ENCODE results near the gene ZFPM1. TPM values are rescaled to one million over a fixed set of nuclear protein-coding genes. Genes with fewer than 3 reads are reported as not detected.

ZFPM1 gene
- total and polyA plus RNA-seq, 7 donors, result 0.43 to 2.9 (median 2.3) TPM

- H3K36me3 ChIP-seq (ENCODE audit: insufficient read depth in 1 of 2, low read depth in 1 of 2), result no peaks in the 10 kb centered on the region
- ATAC-seq, result no peak
- WGBS, 3 donors, result 69 to 76% (median 75%) methylated on average over 21 to 24 of the region's 24 CpGs
- no peak for TF ChIP-seq CTCF (IDR thresholded peaks at IDR 0.05)
- H3K4me1 ChIP-seq, result no peaks in the 10 kb centered on the region
- H3K4me3 ChIP-seq, result no peak overlapping the region
- H3K9me3 ChIP-seq, result no peaks in the 10 kb centered on the region
- no peaks in the 10 kb centered on the region for H3K27me3 ChIP-seq (ENCODE audit: insufficient read depth in 3 of 3, low read length in 2 of 3)
- intact Hi-C loops (cut with DNase I), result no loop called here
- H3K27ac ChIP-seq, result no peak overlapping the region
- no peak for DNase-seq
Observed at GRCh38 chr16:88440686-88441405, 12.2 kb upstream of the ZFPM1 start.

- no peak for TF ChIP-seq CTCF (IDR thresholded peaks at IDR 0.05)
- H3K4me3 ChIP-seq, result no peak overlapping the region
- peaks cover 0 to 6% (median 2%) of the 10 kb centered on the region in 3 donors for H3K27me3 ChIP-seq (ENCODE audit: insufficient read depth in 3 of 3, low read length in 2 of 3)
- H3K36me3 ChIP-seq (ENCODE audit: insufficient read depth in 1 of 2, low read depth in 1 of 2), result no peaks in the 10 kb centered on the region
- H3K27ac ChIP-seq, result no peak overlapping the region
- H3K4me1 ChIP-seq, result no peaks in the 10 kb centered on the region
- ATAC-seq (no peak), DNase-seq (no peak)
- WGBS, 3 donors, result 74 to 86% (median 78%) methylated on average over 14 of the region's 14 CpGs
- intact Hi-C loops (cut with DNase I), result no loop called here
- no peaks in the 10 kb centered on the region for H3K9me3 ChIP-seq
Observed at GRCh38 chr16:88441460-88441859, 11.6 kb upstream of the ZFPM1 start.

- Histone ChIP-seq H3K9me3 (no peaks in the 10 kb centered on the region), H3K27ac (no peak overlapping the region), H3K36me3 (ENCODE audit: insufficient read depth in 1 of 2, low read depth in 1 of 2) (no peaks in the 10 kb centered on the region), H3K4me1 (no peaks in the 10 kb centered on the region), H3K27me3 (ENCODE audit: insufficient read depth in 3 of 3, low read length in 2 of 3) (peaks cover 0 to 14% (median 6%) of the 10 kb centered on the region in 3 donors), H3K4me3 (no peak overlapping the region)
- DNase-seq, result no peak
- 58 to 72% (median 63%) methylated on average over 9 of the region's 9 CpGs for WGBS, 3 donors
- TF ChIP-seq CTCF (IDR thresholded peaks at IDR 0.05), result no peak
- intact Hi-C loops (cut with DNase I), result loop anchor here in 1 of 2 donors (2.0 kb wide), 1 partner anchor 86 kb away; no protein-coding TSS in a partner anchor
- ATAC-seq, result no peak
Observed at GRCh38 chr16:88442383-88442726, 10.7 kb upstream of the ZFPM1 start.

GRCh38 chr16:88442727-88443576 lies 10.1 kb upstream of the ZFPM1 start:
- 21 to 34% (median 24%) methylated on average over 31 to 40 of the region's 40 CpGs for WGBS, 3 donors

More at GRCh38 chr16:88442727-88443576, 10.1 kb upstream of the ZFPM1 start:
- Histone ChIP-seq H3K36me3 (ENCODE audit: insufficient read depth in 1 of 2, low read depth in 1 of 2) (no peaks in the 10 kb centered on the region), H3K27me3 (ENCODE audit: insufficient read depth in 3 of 3, low read length in 2 of 3) (peaks cover 0 to 14% (median 6%) of the 10 kb centered on the region in 3 donors), H3K4me1 (no peaks in the 10 kb centered on the region), H3K27ac (no peak overlapping the region), H3K4me3 (no peak overlapping the region), H3K9me3 (no peaks in the 10 kb centered on the region)
- TF ChIP-seq CTCF (IDR thresholded peaks at IDR 0.05), result peak; percentile 95
- intact Hi-C loops (cut with DNase I), result loop anchor here (1.0 to 2.0 kb wide), 3 partner anchors 86 to 119 kb away; no protein-coding TSS in a partner anchor
- DNase-seq (peak; percentile 77 to 86), ATAC-seq (peak; percentile 87 to 95 (median 89))
